Mucosa of descending colon (tissue), 3 donors: Measurements from ENCODE around the gene IL21R. TPM values are rescaled to one million over a fixed set of nuclear protein-coding genes. Genes with fewer than 3 reads are reported as not detected.

Experiments used
- ATAC-seq: fragments of 200-7000 bp; cut with Tn5 transposase; one replicate; pipeline ENCODE4 v1.9.1; 2020; ENCODE audit warnings: mild to moderate bottlenecking, moderate library complexity
- DNase-seq, 3 donors: peaks; one replicate each; pipeline ENCODE4 v3.0.0-alpha.2; 2020
- H3K36me3 ChIP-seq: fragments of 200-600 bp; one replicate; pipeline ENCODE4 v1.8.0; 2021; ENCODE audit warnings: low read depth, mild to moderate bottlenecking
- H3K4me1 ChIP-seq: fragments of 200-600 bp; one replicate; pipeline ENCODE4 v1.8.0; 2021; ENCODE audit warnings: low read depth, mild to moderate bottlenecking
- H3K4me3 ChIP-seq: fragments of 200-600 bp; one replicate; pipeline ENCODE4 v1.8.0; 2021; ENCODE audit warnings: mild to moderate bottlenecking
- H3K9me3 ChIP-seq: fragments of 200-600 bp; one replicate; pipeline ENCODE4 v1.8.0; 2021; ENCODE audit warnings: mild to moderate bottlenecking
- intact Hi-C, 2 donors: fragments of 100-400 bp; cut with DNase I in 1 of 2; cut with micrococcal nuclease in 1 of 2; formaldehyde crosslinking; loops; one replicate each; pipeline versions ENCODE4 v1.11.0 to v1.11.1; 2022; cut with DNase I, micrococcal nuclease
- long read RNA-seq, 2 donors: library from polyadenylated mRNA; unstranded; transcript quantifications; one replicate each; pipeline ENCODE4 v2.0.0, GENCODE V29; 2019 to 2021
- total RNA-seq, 3 donors: library from RNA; stranded (reverse); fragmentation: NEBNext Ultra II Directional in 2 of 3; extraction: Animal tissue kit (Norgen Biotek cat#: 25700) in 2 of 3; gene quantifications; one replicate each; pipeline versions ENCODE4 v1.2.1 to v1.2.4, GENCODE V29; 2021 to 2023
- TF ChIP-seq, protein P1 (sequence below): fragments of 200-600 bp; IDR thresholded peaks from one replicate; pipeline ENCODE4 v1.8.0; 2022; ENCODE audit warnings: antibody characterized with exemption, mild to moderate bottlenecking
- donor health status: DM: no; HTN: no; CAD: no; lungs with moderate emphysema.
- donor health status: DM: no; HTN: no; CAD: no.
- donor health status: DM: no; HTN: yes; CAD: no.

The IL21R gene
- 1 to 10 TPM in 2 of 3 donors, under 1 TPM in 1; 0.47 to 1.4 (median 1.0) TPM for total RNA-seq
- long read RNA-seq, donor 1, partial matches to known transcripts = 0 of 3 reads
- long read RNA-seq, donor 1, other reads (novel, unspliced or antisense) = 2 of 3 reads
- long read RNA-seq, donor 2 = 0 reads

DNA sequence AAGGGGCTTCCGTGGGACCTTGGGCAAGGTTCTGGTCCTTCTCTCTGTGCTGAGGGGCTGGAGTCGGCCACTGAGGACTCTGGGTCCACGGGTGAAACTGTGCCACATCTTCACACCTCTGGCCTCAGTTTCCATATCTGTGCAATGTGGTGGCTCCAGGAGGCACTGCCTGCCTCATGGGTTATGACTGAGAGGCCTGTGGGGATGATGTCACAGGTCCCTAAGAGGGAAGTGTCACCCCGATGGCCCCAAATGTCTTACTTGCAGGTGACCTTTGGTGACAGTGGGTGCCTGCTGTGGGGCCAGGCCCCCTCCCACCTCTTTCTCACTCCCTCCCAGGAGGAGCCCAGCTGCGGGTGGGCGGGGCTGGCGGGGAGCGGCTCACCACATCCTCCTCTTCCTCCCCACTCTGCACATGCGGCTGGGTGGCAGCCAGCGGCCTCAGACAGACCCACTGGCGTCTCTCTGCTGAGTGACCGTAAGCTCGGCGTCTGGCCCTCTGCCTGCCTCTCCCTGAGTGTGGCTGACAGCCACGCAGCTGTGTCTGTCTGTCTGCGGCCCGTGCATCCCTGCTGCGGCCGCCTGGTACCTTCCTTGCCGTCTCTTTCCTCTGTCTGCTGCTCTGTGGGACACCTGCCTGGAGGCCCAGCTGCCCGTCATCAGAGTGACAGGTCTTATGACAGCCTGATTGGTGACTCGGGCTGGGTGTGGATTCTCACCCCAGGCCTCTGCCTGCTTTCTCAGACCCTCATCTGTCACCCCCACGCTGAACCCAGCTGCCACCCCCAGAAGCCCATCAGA, at the start of gene IL21R:
Gene IL21R, plus strand, starts transcription at position 407 of the 801 bp plus-strand sequence. CDS start 27,898 bp downstream, outside the sequence.
- no peaks in the 10 kb centered on the region for H3K36me3 ChIP-seq
- H3K4me1 ChIP-seq = no peaks in the 10 kb centered on the region
- H3K4me3 ChIP-seq = no peak within 1 kb of the TSS
- DNase-seq (peak; percentile 68 to 92 (median 72)), ATAC-seq (peak; percentile 86)
- no peaks in the 10 kb centered on the region for H3K9me3 ChIP-seq
- intact Hi-C loops = no loop called here
- TF ChIP-seq, protein P1, sequence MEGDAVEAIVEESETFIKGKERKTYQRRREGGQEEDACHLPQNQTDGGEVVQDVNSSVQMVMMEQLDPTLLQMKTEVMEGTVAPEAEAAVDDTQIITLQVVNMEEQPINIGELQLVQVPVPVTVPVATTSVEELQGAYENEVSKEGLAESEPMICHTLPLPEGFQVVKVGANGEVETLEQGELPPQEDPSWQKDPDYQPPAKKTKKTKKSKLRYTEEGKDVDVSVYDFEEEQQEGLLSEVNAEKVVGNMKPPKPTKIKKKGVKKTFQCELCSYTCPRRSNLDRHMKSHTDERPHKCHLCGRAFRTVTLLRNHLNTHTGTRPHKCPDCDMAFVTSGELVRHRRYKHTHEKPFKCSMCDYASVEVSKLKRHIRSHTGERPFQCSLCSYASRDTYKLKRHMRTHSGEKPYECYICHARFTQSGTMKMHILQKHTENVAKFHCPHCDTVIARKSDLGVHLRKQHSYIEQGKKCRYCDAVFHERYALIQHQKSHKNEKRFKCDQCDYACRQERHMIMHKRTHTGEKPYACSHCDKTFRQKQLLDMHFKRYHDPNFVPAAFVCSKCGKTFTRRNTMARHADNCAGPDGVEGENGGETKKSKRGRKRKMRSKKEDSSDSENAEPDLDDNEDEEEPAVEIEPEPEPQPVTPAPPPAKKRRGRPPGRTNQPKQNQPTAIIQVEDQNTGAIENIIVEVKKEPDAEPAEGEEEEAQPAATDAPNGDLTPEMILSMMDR = no peak

DNA sequence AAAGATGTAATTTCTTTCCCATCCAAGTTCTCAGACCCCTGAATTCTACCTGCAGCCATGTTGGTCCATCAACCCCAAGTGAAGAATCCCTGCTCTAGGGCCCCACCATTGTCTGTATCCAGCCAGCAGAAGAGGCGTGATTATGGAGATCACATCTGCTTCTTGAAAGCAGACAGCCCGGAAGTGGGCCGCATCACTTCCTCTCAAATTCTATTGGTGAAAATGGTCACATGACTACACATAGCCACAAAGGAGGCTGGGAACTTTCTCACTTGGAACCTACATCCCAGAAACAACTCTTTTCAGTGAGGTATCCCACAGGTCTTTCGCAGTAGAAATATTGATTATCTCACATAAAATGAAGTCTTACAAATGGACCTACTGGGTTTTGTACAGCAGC, 48.1 kb upstream of the IL21R start:
- intact Hi-C loops = no loop called here
- Histone ChIP-seq H3K4me1 (no peaks in the 10 kb centered on the region), H3K36me3 (peaks cover 3% of the 10 kb centered on the region), H3K9me3 (no peaks in the 10 kb centered on the region), H3K4me3 (no peak overlapping the region)
- no peak for ATAC-seq
- TF ChIP-seq, protein P1 = no peak
- no peak for DNase-seq

DNA sequence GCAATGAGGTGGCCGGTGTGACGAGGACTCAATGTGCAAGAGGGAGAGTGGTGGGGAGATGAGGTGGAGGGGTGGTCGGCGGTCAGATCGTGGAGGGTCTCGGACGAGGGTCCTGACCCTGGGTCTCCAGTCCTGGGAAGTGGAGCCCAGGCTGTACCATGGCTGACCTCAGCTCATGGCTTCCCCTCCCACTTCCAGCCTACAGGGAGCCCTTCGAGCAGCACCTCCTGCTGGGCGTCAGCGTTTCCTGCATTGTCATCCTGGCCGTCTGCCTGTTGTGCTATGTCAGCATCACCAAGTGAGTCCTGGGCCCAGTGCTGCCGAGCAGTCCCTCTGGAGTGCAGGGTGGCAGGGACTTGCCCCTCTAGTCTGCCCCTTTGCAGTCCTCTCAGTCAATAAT, 46.4 kb upstream of the IL21R start:
- no peaks in the 10 kb centered on the region for H3K4me1 ChIP-seq
- H3K9me3 ChIP-seq = no peaks in the 10 kb centered on the region
- H3K4me3 ChIP-seq = no peak overlapping the region
- H3K36me3 ChIP-seq = no peaks in the 10 kb centered on the region
- DNase-seq (peak; percentile 53 to 65 (median 63)), ATAC-seq (peak; percentile 76)
- TF ChIP-seq, protein P1 = no peak
- intact Hi-C loops = no loop called here

DNA sequence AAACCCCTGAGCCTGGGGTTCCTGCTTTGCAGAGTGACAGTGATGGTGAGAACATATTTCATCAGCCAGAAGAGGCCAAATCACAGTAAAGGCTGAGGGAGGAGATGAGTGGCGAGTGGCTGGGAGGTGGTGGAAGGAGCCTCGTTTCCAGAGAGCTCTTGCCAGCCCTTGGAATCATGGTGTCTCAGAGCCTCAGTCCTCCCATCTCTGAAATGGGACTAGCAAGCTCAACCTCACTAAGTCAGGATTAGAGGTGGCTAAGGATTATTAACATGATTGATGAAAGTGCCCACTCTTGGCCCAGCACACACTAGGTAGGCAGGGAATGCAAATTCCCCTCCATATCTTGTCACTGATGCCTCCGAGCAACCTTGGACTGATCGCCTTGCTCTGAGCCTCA, 45.2 kb upstream of the IL21R start:
- intact Hi-C loops = no loop called here
- no peaks in the 10 kb centered on the region for H3K36me3 ChIP-seq

DNA sequence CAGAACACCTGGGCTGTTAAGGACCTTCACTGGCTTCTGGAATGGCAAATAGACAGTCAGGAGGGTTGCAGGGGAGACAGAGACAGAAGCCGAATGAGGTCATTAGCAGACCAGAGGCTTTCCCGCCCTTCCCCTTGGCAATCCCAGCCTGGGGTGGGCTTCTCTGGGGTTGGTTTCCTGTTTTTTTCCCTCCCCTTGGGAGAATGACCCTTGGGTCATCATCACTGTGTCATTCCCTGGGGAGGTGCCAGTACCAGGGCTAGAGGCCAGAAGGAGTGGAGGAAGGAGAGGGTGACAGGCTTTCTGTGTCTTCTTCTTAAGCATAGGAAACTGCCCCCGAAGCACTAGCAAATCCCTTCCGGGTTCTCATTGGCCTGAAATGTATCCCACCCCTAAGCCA, 42.9 kb upstream of the IL21R start:
- TF ChIP-seq, protein P1 = no peak
- Histone ChIP-seq H3K4me1 (peaks cover 10% of the 10 kb centered on the region), H3K4me3 (no peak overlapping the region), H3K9me3 (no peaks in the 10 kb centered on the region), H3K36me3 (no peaks in the 10 kb centered on the region)
- DNase-seq (no peak), ATAC-seq (no peak)
- intact Hi-C loops = no loop called here

More for the DNA sequence above, 45.2 kb upstream of the IL21R start:
- TF ChIP-seq, protein P1 = no peak
- ATAC-seq (no peak), DNase-seq (no peak)
- Histone ChIP-seq H3K9me3 (no peaks in the 10 kb centered on the region), H3K4me3 (no peak overlapping the region), H3K4me1 (no peaks in the 10 kb centered on the region)
